ENCODE data around the gene MAEL.

MAEL gene

GRCh38 chr1:166988974-166989515 lies at the start of gene MAEL:
MAEL (plus strand) TSS chr1:166989280; CDS start chr1:166989353, 73 bp downstream.
- DNase-seq, result no peak

GRCh38 chr1:166939741-166940375 lies 49.2 kb upstream of the MAEL start:
- no peak for DNase-seq

- DNase-seq, result no peak
Observed at GRCh38 chr1:166944186-166944967, 44.7 kb upstream of the MAEL start.

- DNase-seq, result no peak
Observed at GRCh38 chr1:166947398-166948043, 41.6 kb upstream of the MAEL start.

- DNase-seq, result no peak
Observed at GRCh38 chr1:166948856-166949350, 40.2 kb upstream of the MAEL start.

- no peak for DNase-seq
Observed at GRCh38 chr1:166950156-166950555, 38.9 kb upstream of the MAEL start.

- DNase-seq, result no peak
Observed at GRCh38 chr1:166951050-166951449, 38.0 kb upstream of the MAEL start.

GRCh38 chr1:166952002-166952746 lies 36.9 kb upstream of the MAEL start:
- DNase-seq, result no peak

- DNase-seq, result no peak
Observed at GRCh38 chr1:166953491-166953890, 35.6 kb upstream of the MAEL start.

GRCh38 chr1:166956057-166956850 lies 32.8 kb upstream of the MAEL start:
- no peak for DNase-seq

- no peak for DNase-seq
Observed at GRCh38 chr1:166956872-166957271, 32.2 kb upstream of the MAEL start.

GRCh38 chr1:166960858-166961474 lies 28.1 kb upstream of the MAEL start:
- DNase-seq, result no peak

GRCh38 chr1:166969074-166969677 lies 19.9 kb upstream of the MAEL start:
- no peak for DNase-seq

- DNase-seq, result no peak
Observed at GRCh38 chr1:166971252-166971651, 17.8 kb upstream of the MAEL start.

GRCh38 chr1:166972193-166972592 lies 16.9 kb upstream of the MAEL start:
- DNase-seq, result no peak

GRCh38 chr1:166972826-166973225 lies 16.3 kb upstream of the MAEL start:
- no peak for DNase-seq

- peak in 2 of 4 experiments; percentile 3 to 4 for DNase-seq
Observed at GRCh38 chr1:166974647-166975345, 14.3 kb upstream of the MAEL start.

GRCh38 chr1:166975361-166976129 lies 13.5 kb upstream of the MAEL start, which contains the start of gene ILDR2:
ILDR2 (minus strand) TSS chr1:166975540; CDS start chr1:166975268, 272 bp downstream.
- peak in 3 of 4 experiments; percentile 7 to 32 (median 15) for DNase-seq

- no peak for DNase-seq
Observed at GRCh38 chr1:166977951-166978350, 11.1 kb upstream of the MAEL start.

Measured in activated CD4-positive, CD25-positive, alpha-beta regulatory T cell (primary cell).